Measurements from ENCODE around the gene SYT1.

SYT1 gene

DNA sequence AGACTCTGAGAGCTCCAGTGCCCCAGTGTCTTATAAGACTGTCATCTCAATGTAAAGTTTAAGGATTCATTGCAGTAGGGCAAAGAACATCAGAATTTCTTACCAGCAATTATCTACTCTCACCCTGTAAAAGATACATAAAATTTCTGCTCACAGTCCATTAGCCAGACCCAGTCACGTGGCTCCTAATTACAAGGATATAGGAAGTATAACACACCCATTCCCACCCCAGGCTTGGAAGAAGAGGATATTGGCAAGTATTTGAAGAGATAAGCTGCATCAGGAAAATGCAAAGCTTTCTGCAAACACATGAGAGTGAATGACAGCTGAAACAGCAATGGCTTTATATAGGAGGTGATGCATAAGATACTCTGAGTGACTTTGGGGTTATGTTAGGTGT lies 14.3 kb downstream of the SYT1 start (continued):
- no peak for TF ChIP-seq OSR1 (CRISPR knock-in tag; IDR thresholded peaks at IDR 0.05)
- no peak for TF ChIP-seq BACH2 (CRISPR knock-in tag; IDR thresholded peaks at IDR 0.05; ENCODE audit: borderline replicate concordance)
- TF ChIP-seq, protein P1, sequence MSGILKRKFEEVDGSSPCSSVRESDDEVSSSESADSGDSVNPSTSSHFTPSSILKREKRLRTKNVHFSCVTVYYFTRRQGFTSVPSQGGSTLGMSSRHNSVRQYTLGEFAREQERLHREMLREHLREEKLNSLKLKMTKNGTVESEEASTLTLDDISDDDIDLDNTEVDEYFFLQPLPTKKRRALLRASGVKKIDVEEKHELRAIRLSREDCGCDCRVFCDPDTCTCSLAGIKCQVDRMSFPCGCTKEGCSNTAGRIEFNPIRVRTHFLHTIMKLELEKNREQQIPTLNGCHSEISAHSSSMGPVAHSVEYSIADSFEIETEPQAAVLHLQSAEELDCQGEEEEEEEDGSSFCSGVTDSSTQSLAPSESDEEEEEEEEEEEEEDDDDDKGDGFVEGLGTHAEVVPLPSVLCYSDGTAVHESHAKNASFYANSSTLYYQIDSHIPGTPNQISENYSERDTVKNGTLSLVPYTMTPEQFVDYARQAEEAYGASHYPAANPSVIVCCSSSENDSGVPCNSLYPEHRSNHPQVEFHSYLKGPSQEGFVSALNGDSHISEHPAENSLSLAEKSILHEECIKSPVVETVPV (CRISPR knock-in tag; IDR thresholded peaks at IDR 0.05), result no peak

DNA sequence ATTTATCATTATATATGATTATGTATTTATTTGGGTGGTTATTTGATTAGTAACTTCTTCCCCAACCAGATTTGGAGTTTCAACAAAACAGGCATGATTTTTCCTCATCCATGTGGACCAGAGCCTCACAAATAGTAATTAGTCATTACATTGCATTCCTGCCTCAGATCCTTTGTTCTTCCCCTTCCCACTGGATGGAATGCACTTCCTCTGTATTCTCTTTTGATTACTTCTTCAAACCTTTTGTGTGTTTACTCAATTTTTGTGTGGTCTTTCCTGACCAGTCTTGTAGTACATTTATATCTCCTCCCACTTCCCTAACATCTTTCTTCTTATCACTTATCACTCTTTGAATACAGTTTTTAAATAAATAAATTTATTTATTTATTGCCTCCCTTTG lies 15.5 kb downstream of the SYT1 start:
- no peak for ATAC-seq
- TF ChIP-seq ZNF565 (CRISPR knock-in tag; conservative IDR thresholded peaks at IDR 0.05; ENCODE audit: low read depth), result no peak
- TF ChIP-seq, protein P1 (CRISPR knock-in tag; IDR thresholded peaks at IDR 0.05), result no peak

DNA sequence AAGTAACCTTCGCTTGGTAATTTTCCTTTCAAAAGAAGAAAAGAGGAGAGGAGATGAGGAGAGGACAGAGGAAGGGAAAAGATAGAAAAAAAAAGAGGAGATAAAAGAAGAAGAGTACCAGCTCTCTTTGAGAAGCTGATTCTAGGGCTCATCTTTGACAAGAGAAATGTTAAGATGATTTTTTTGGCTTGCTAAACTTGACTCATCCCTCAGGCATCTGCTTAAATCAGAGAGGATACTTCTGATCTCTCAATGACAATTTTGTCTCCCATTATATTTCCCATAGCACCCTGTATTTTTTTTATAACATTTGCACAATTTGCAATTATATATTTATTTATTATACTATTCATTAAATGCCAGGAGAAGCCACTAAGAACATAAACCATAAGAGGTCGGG lies 17.1 kb downstream of the SYT1 start:
- ATAC-seq, result peak; percentile 66
- no peak for TF ChIP-seq ZC3H10 (CRISPR knock-in tag; IDR thresholded peaks at IDR 0.05)

DNA sequence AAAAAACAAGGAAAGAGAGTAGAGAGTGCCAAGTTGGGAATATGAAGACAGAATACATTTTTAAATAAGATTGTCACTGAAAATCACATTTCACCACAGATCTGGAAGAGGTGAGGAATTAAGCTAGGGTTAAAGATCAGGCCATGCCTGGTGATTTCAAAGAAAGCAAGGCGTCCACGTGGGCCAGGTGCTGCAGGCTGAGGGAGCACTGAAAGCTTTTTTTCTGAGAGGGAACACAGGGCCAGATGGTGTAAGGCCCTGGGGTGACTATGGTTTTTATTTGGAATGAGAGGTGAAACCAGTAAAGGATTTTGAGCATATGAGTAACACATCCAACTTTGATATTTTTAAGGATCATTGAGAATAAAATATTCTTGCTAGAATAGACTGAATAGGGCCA lies 20.9 kb downstream of the SYT1 start:
- no peak for TF ChIP-seq BACH2 (CRISPR knock-in tag; IDR thresholded peaks at IDR 0.05; ENCODE audit: borderline replicate concordance)
- TF ChIP-seq, protein P2, sequence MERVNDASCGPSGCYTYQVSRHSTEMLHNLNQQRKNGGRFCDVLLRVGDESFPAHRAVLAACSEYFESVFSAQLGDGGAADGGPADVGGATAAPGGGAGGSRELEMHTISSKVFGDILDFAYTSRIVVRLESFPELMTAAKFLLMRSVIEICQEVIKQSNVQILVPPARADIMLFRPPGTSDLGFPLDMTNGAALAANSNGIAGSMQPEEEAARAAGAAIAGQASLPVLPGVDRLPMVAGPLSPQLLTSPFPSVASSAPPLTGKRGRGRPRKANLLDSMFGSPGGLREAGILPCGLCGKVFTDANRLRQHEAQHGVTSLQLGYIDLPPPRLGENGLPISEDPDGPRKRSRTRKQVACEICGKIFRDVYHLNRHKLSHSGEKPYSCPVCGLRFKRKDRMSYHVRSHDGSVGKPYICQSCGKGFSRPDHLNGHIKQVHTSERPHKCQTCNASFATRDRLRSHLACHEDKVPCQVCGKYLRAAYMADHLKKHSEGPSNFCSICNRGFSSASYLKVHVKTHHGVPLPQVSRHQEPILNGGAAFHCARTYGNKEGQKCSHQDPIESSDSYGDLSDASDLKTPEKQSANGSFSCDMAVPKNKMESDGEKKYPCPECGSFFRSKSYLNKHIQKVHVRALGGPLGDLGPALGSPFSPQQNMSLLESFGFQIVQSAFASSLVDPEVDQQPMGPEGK (CRISPR knock-in tag; IDR thresholded peaks at IDR 0.05; ENCODE audit: borderline replicate concordance), result no peak
- ATAC-seq, result no peak

DNA sequence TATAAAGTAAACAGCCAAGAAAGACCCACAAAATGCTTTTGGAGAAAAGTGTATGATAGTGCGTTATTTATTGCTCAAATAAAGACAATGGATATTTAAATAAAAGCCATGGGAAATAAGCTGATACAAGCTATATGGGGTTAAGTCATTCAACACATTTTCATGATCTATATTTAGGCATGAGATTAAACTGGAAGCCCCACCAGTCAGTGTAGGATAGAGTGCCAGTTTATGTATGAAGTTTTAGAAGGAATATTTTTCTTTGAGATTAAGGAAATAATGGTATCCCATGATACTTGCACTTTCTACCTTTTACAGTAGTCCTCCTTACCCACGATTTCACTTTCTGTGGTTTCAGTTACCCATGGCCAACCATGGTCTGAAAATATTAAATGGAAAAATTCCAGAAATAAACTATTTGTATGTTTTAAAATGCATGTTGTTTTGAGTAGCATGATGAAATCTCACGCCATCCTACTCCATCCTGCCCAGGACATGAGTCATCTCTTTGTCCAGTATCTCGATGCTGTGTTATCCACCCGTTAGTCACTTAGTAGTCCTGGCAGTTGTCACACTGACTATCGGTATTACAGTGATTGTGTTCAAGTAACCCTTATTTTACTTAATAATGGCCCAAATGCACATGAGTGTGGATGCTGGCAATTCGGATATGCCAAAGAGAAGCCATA lies 22.3 kb downstream of the SYT1 start:
- ATAC-seq, result peak; percentile 91
- no peak for TF ChIP-seq ZFP3 (CRISPR knock-in tag; IDR thresholded peaks at IDR 0.05)
- TF ChIP-seq ZFP30 (CRISPR knock-in tag; IDR thresholded peaks at IDR 0.05), result no peak
- TF ChIP-seq GLIS3 (CRISPR knock-in tag; IDR thresholded peaks at IDR 0.05), result no peak
- no peak for TF ChIP-seq BACH2 (CRISPR knock-in tag; IDR thresholded peaks at IDR 0.05; ENCODE audit: borderline replicate concordance)
- no peak; the same call in none of the 2 replicates for TF ChIP-seq ISL1 (CRISPR knock-in tag; IDR thresholded peaks at IDR 0.05)
- no peak for TF ChIP-seq ZNF565 (CRISPR knock-in tag; conservative IDR thresholded peaks at IDR 0.05; ENCODE audit: low read depth)
- no peak for TF ChIP-seq RARB (CRISPR knock-in tag; IDR thresholded peaks at IDR 0.05)
- TF ChIP-seq ZC3H10 (CRISPR knock-in tag; IDR thresholded peaks at IDR 0.05), result no peak
- TF ChIP-seq, protein P3, sequence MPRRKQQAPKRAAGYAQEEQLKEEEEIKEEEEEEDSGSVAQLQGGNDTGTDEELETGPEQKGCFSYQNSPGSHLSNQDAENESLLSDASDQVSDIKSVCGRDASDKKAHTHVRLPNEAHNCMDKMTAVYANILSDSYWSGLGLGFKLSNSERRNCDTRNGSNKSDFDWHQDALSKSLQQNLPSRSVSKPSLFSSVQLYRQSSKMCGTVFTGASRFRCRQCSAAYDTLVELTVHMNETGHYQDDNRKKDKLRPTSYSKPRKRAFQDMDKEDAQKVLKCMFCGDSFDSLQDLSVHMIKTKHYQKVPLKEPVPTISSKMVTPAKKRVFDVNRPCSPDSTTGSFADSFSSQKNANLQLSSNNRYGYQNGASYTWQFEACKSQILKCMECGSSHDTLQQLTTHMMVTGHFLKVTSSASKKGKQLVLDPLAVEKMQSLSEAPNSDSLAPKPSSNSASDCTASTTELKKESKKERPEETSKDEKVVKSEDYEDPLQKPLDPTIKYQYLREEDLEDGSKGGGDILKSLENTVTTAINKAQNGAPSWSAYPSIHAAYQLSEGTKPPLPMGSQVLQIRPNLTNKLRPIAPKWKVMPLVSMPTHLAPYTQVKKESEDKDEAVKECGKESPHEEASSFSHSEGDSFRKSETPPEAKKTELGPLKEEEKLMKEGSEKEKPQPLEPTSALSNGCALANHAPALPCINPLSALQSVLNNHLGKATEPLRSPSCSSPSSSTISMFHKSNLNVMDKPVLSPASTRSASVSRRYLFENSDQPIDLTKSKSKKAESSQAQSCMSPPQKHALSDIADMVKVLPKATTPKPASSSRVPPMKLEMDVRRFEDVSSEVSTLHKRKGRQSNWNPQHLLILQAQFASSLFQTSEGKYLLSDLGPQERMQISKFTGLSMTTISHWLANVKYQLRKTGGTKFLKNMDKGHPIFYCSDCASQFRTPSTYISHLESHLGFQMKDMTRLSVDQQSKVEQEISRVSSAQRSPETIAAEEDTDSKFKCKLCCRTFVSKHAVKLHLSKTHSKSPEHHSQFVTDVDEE (CRISPR knock-in tag; IDR thresholded peaks at IDR 0.05), result no peak
- TF ChIP-seq SNAI2 (CRISPR knock-in tag; IDR thresholded peaks at IDR 0.05), result no peak
- no peak for TF ChIP-seq OSR1 (CRISPR knock-in tag; IDR thresholded peaks at IDR 0.05)
- TF ChIP-seq TCF4 (CRISPR knock-in tag; IDR thresholded peaks at IDR 0.05; ENCODE audit: borderline replicate concordance), result no peak
- TF ChIP-seq, protein P4, sequence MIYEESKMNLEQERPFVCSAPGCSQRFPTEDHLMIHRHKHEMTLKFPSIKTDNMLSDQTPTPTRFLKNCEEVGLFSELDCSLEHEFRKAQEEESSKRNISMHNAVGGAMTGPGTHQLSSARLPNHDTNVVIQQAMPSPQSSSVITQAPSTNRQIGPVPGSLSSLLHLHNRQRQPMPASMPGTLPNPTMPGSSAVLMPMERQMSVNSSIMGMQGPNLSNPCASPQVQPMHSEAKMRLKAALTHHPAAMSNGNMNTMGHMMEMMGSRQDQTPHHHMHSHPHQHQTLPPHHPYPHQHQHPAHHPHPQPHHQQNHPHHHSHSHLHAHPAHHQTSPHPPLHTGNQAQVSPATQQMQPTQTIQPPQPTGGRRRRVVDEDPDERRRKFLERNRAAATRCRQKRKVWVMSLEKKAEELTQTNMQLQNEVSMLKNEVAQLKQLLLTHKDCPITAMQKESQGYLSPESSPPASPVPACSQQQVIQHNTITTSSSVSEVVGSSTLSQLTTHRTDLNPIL (CRISPR knock-in tag; IDR thresholded peaks at IDR 0.05; ENCODE audit: low read depth), result no peak
- TF ChIP-seq, protein P1 (CRISPR knock-in tag; IDR thresholded peaks at IDR 0.05), result no peak
- no peak for TF ChIP-seq TOX (CRISPR knock-in tag; IDR thresholded peaks at IDR 0.05; ENCODE audit: borderline replicate concordance)

Measured in SK-N-SH treated with all-trans-retinoic acid at 6 μM for 48 hours (cell line).